B cell (primary cell): ENCODE measurements around the gene PTS. TPM values are rescaled to one million over a fixed set of nuclear protein-coding genes. Genes with fewer than 3 reads are reported as not detected.

ENCODE experiments used
- ATAC-seq: fragments of 200-7000 bp; cut with Tn5 transposase; one replicate; pipeline ENCODE4 v1.10.0; 2021; ENCODE audit warnings: low read depth, mild to moderate bottlenecking, moderate number of reproducible peaks, moderate library complexity
- CTCF ChIA-PET: fragments of 350-600 bp; sonication (Branson Sonifier 250); formaldehyde crosslinking; loops from one replicate; lab custom pipeline; 2021; ENCODE audit warnings: antibody characterized with exemption, inconsistent platforms; lab: Charles Lee
- POLR2A ChIA-PET: fragments of 350-600 bp; sonication (Branson Sonifier 250); formaldehyde crosslinking; loops from one replicate; lab custom pipeline; 2021; ENCODE audit warnings: antibody characterized with exemption; lab: Charles Lee
- DNase-seq: peaks from one replicate; pipeline ENCODE4 v3.0.0; 2013
- H2AFZ ChIP-seq: 2 replicates; pipeline ENCODE4 v1.6.1; 2012; ENCODE audit warnings: mild to moderate bottlenecking, low read depth, low read length; ENCODE audit not compliant: insufficient read depth, poor library complexity, severe bottlenecking
- H3K27ac ChIP-seq, 2 donors: 1 replicate in 1 of 2; 2 replicates in 1 of 2; pipeline ENCODE4 v1.5.1; 2012 to 2013; ENCODE audit warnings: low read length in 2 of 2, mild to moderate bottlenecking in 2 of 2, moderate library complexity in 1 of 2
- H3K27me3 ChIP-seq, 4 experiments: fragments of 200-600 bp in 1 of 4; sonication (generic) in 1 of 4; replicated peaks in 1 of 4; 1 replicate in 2 of 4; 2 replicates in 2 of 4; pipeline versions ENCODE4 v1.6.1 to v1.7.0; 2013 to 2016; ENCODE audit warnings: low read length in 3 of 4, mild to moderate bottlenecking in 2 of 4, mixed read lengths in 1 of 4, moderate library complexity in 1 of 4; ENCODE audit not compliant: insufficient read depth in 4 of 4, control insufficient read depth in 3 of 4; ENCODE audit errors: control extremely low read depth in 1 of 4
- H3K36me3 ChIP-seq, 2 experiments: replicated peaks in 1 of 2; 1 replicate in 1 of 2; 2 replicates in 1 of 2; pipeline versions ENCODE4 v1.6.1 to v1.7.1; 2013; ENCODE audit warnings: low read length in 1 of 2; ENCODE audit not compliant: insufficient read depth in 2 of 2, control insufficient read depth in 1 of 2; ENCODE audit errors: control extremely low read depth in 1 of 2, extremely low read depth in 1 of 2
- H3K4me1 ChIP-seq, 2 donors: fragments of 200-600 bp in 1 of 2; sonication (generic) in 1 of 2; 1 replicate in 1 of 2; 2 replicates in 1 of 2; pipeline versions ENCODE4 v1.5.1 to v1.6.1; 2013 to 2017; ENCODE audit warnings: low read length in 2 of 2; ENCODE audit not compliant: control insufficient read depth in 2 of 2, insufficient read depth in 2 of 2
- H3K4me2 ChIP-seq: replicated peaks from 2 replicates; pipeline ENCODE3; 2012; ENCODE audit warnings: mild to moderate bottlenecking, low read depth, low read length; ENCODE audit not compliant: poor library complexity, severe bottlenecking
- H3K4me3 ChIP-seq, 5 experiments: fragments of 200-600 bp in 1 of 5; sonication (generic) in 1 of 5; 1 replicate in 3 of 5; 2 replicates in 2 of 5; pipeline versions ENCODE4 v1.5.1 to v1.7.0; 2011 to 2016; ENCODE audit warnings: low read length in 4 of 5, mild to moderate bottlenecking in 4 of 5, low read depth in 2 of 5, control low read depth in 1 of 5, moderate library complexity in 1 of 5; ENCODE audit not compliant: insufficient read depth in 1 of 5; ENCODE audit errors: control extremely low read depth in 1 of 5, extremely low read depth in 1 of 5
- H3K79me2 ChIP-seq: fragments of 200-600 bp; sonication (generic); one replicate; pipeline ENCODE4 v1.6.0; 2016; ENCODE audit warnings: low read length; ENCODE audit not compliant: control insufficient read depth, insufficient read depth
- H3K9ac ChIP-seq: fragments of 200-600 bp; sonication (generic); 2 replicates; pipeline ENCODE4 v1.6.1; 2017; ENCODE audit warnings: mild to moderate bottlenecking, low read length, moderate library complexity
- H3K9me3 ChIP-seq, 3 donors: one replicate each; pipeline versions ENCODE4 v1.6.1 to v1.7.1; 2013; ENCODE audit warnings: low read length in 2 of 3; ENCODE audit not compliant: control insufficient read depth in 2 of 3, insufficient read depth in 1 of 3; ENCODE audit errors: control extremely low read depth in 1 of 3
- H4K20me1 ChIP-seq: 2 replicates; pipeline ENCODE4 v1.6.0; 2012; ENCODE audit warnings: mild to moderate bottlenecking, low read length; ENCODE audit not compliant: insufficient read depth, control insufficient read depth, poor library complexity, severe bottlenecking
- H3K27ac Mint-ChIP-seq: one replicate; pipeline ENCODE4 v1.8.0; 2021; ENCODE audit warnings: mixed read lengths
- H3K27me3 Mint-ChIP-seq: one replicate; pipeline ENCODE4 v1.8.0; 2021; ENCODE audit warnings: mixed read lengths
- H3K4me1 Mint-ChIP-seq: one replicate; pipeline ENCODE4 v1.8.0; 2021; ENCODE audit warnings: mixed read lengths
- H3K4me3 Mint-ChIP-seq: one replicate; pipeline ENCODE4 v1.8.0; 2021; ENCODE audit warnings: mixed read lengths
- H3K9me3 Mint-ChIP-seq: one replicate; pipeline ENCODE4 v1.8.0; 2022; ENCODE audit warnings: mixed read lengths; ENCODE audit not compliant: insufficient read depth
- CTCF ChIP-seq: fragments of 200-600 bp; IDR thresholded peaks from one replicate; pipeline ENCODE4 v1.8.0; 2022; ENCODE audit warnings: antibody characterized with exemption, mild to moderate bottlenecking
- EZH2 ChIP-seq: IDR thresholded peaks from 2 replicates; pipeline ENCODE4 v1.6.1; 2012; ENCODE audit warnings: borderline replicate concordance, low read depth, mild to moderate bottlenecking, moderate library complexity, low read length; ENCODE audit not compliant: insufficient read depth, poor library complexity, severe bottlenecking
- WGBS: methylation state at CpG from one replicate; pipeline ENCODE4 v1.1.5; 2013; ENCODE audit warnings: missing lambda C conversion rate; ENCODE audit not compliant: insufficient coverage; 5-methylcytosine and 5-hydroxymethylcytosine counted together
- intact Hi-C: fragments of 100-400 bp; cut with micrococcal nuclease; formaldehyde crosslinking; loops from one replicate; pipeline ENCODE4 v1.10.0; 2022
- polyA plus RNA-seq: library from polyadenylated mRNA; depleted of rRNA; stranded (reverse); fragments of >200 nt; gene quantifications from 2 replicates; pipeline ENCODE4 v1.2.3, GENCODE V29; 2012
- total RNA-seq, 2 donors: library from RNA; stranded (reverse); fragments of 120-200 nt in 1 of 2; gene quantifications; 1 replicate in 1 of 2; 2 replicates in 1 of 2; pipeline versions ENCODE4 v1.2.3 to v1.2.4, GENCODE V29; 2013 to 2022

The PTS gene
- total and polyA plus RNA-seq, 2 donors (not counting 1 experiment from before 2014, with no cell fraction given), result 36.2 to 36.9 TPM

GRCh38 chr11:112248201-112248600 lies 22.0 kb downstream of the PTS start:
- H3K9ac ChIP-seq, result no peak overlapping the region
- H3K4me1 ChIP-seq, result no peaks in the 10 kb centered on the region
- no peak overlapping the region for H3K27ac Mint-ChIP-seq
- no peaks in the 10 kb centered on the region for H3K27me3 Mint-ChIP-seq
- H3K27ac ChIP-seq, result no peak overlapping the region
- intact Hi-C loops, result no loop called here
- H3K9me3 ChIP-seq, result no peaks in the 10 kb centered on the region
- DNase-seq (no peak), ATAC-seq (no peak)
- H3K4me3 Mint-ChIP-seq, result no peak overlapping the region
- no peak overlapping the region for H3K4me2 ChIP-seq
- 100% methylated on average over 1 of the region's 2 CpGs for WGBS
- no peaks in the 10 kb centered on the region for H3K27me3 ChIP-seq
- no peaks in the 10 kb centered on the region for H4K20me1 ChIP-seq
- no peaks in the 10 kb centered on the region for H3K9me3 Mint-ChIP-seq
- no peaks in the 10 kb centered on the region for H3K79me2 ChIP-seq
- peaks cover 0 to 4% of the 10 kb centered on the region in 2 experiments for H3K36me3 ChIP-seq
- ChIA-PET CTCF (no interaction called here), POLR2A (no interaction called here)
- no peak overlapping the region for H3K4me3 ChIP-seq
- no peak overlapping the region for H2AFZ ChIP-seq
- H3K4me1 Mint-ChIP-seq, result no peaks in the 10 kb centered on the region
- TF ChIP-seq EZH2 (no peak), CTCF (no peak)

GRCh38 chr11:112249871-112250610 lies 23.8 kb downstream of the PTS start:
- ATAC-seq (no peak), DNase-seq (no peak)
- Histone ChIP-seq H3K4me1 (no peaks in the 10 kb centered on the region), H2AFZ (no peak overlapping the region), H4K20me1 (no peaks in the 10 kb centered on the region), H3K36me3 (no peaks in the 10 kb centered on the region), H3K9ac (no peak overlapping the region), H3K27ac (no peak overlapping the region), H3K79me2 (no peaks in the 10 kb centered on the region), H3K4me3 (no peak overlapping the region), H3K27me3 (no peaks in the 10 kb centered on the region), H3K4me2 (no peak overlapping the region), H3K9me3 (no peaks in the 10 kb centered on the region)
- ChIA-PET CTCF (interaction anchor here (0.7 kb wide), 1 partner anchor 28 kb away, joined by 3 read pairs; no protein-coding TSS in a partner anchor), POLR2A (interaction anchor here (0.7 kb wide), 1 partner anchor 22 kb away, joined by 5 read pairs; no protein-coding TSS in a partner anchor)
- Mint-ChIP-seq H3K27me3 (no peaks in the 10 kb centered on the region), H3K9me3 (no peaks in the 10 kb centered on the region), H3K4me3 (no peak overlapping the region), H3K27ac (no peak overlapping the region), H3K4me1 (no peaks in the 10 kb centered on the region)
- 100% methylated on average over 3 of the region's 8 CpGs for WGBS
- intact Hi-C loops, result no loop called here
- TF ChIP-seq EZH2 (no peak), CTCF (no peak)
